D721Med (cell line): ENCODE measurements around the gene SCUBE1.

Experiments
- DNase-seq: peaks from one replicate; pipeline ENCODE4 v3.0.0; 2011; ENCODE audit warnings: low spot score; ENCODE audit not compliant: insufficient read length
- FAIRE-seq: peaks from 2 replicates; lab custom pipeline; 2011; peaks lifted over from hg19 to GRCh38; lab: Jason Lieb, UNC
- CTCF ChIP-seq: IDR thresholded peaks from 2 replicates; pipeline ENCODE4 v1.5.1; 2012; ENCODE audit warnings: mild to moderate bottlenecking, control low read depth; ENCODE audit not compliant: insufficient read depth; ENCODE audit errors: missing control alignments

Gene SCUBE1

GRCh38 chr22:43315687-43316217, 27.4 kb downstream of the SCUBE1 start:
- TF ChIP-seq CTCF, result no peak
- no peak for FAIRE-seq
- DNase-seq, result no peak

- DNase-seq (no peak), FAIRE-seq (no peak)
- no peak for TF ChIP-seq CTCF
Observed at GRCh38 chr22:43314611-43315010, 28.6 kb downstream of the SCUBE1 start.

DNA sequence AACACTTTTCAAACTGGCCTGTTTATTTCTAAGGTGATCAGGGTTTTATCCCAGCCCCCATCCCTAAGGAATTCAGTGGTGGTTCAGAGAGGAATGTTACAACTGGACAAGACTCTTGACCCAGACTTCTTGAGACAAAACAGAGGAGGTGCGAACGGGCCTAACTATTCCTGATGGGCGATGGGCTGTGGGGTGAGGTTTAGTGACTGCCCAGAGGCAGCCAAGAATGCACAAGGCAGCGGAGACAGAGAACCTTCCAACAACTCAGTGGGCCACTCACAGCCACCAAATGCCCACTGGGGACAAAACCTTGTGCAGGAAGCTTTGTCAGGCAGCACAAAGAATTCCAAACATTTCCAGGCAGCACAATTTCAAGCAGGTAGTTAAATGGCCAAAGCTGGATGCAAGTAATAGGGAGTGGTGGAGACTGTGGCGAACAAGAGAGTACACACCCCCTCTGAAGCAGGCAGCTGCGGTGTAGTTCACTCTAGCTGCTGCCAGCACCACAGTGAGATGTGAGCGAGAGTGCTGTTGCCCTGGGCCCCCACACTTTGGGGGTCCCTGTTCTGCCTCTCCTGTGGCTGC, 29.2 kb downstream of the SCUBE1 start:
- no peak for TF ChIP-seq CTCF
- no peak for FAIRE-seq
- DNase-seq, result no peak

- TF ChIP-seq CTCF, result no peak
- DNase-seq (no peak), FAIRE-seq (no peak)
Observed at GRCh38 chr22:43313244-43313889, 29.8 kb downstream of the SCUBE1 start.

GRCh38 chr22:43312608-43313007, 30.6 kb downstream of the SCUBE1 start:
- no peak for FAIRE-seq
- no peak for TF ChIP-seq CTCF
- DNase-seq, result no peak

GRCh38 chr22:43310798-43311197, 32.4 kb downstream of the SCUBE1 start:
- FAIRE-seq (no peak), DNase-seq (no peak)
- TF ChIP-seq CTCF, result no peak

DNA sequence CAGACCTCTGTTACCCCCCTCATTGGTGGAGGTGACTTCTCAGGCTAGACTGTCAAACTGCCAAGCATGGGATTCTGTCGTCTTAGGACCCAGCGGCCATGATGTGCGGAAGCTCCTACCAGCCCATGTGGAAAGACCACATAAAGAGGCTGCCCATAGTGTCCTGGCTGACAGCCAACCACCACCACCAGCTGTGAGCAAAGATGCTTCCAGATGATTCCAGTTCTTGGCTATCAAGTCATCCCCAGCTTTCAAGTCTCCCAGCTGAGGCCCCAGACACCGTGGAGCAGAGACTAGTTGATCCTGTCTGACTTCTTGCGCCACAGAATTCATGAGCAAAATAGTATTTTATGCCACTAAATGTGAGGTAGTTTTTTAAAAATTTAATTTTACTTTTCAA, 32.9 kb downstream of the SCUBE1 start:
- TF ChIP-seq CTCF, result no peak
- FAIRE-seq, result no peak

More for the DNA sequence above, 32.9 kb downstream of the SCUBE1 start:
- no peak for DNase-seq
